Stimulated activated CD8-positive, alpha-beta memory T cell treated with anti-CD3 and anti-CD28 coated beads, Interleukin-2, amount 100 ng/mL, for 1 hour (primary cell): ENCODE data around the gene SND1.

Experiments used
- DNase-seq, 2 donors: peaks; one replicate each; pipeline ENCODE4 v3.0.0-alpha.2; 2020; ENCODE audit warnings: low read depth in 2 of 2

The SND1 gene

GRCh38 chr7:128019288-128019687 lies 367.3 kb downstream of the SND1 start:
- DNase-seq: no peak

GRCh38 chr7:128020159-128020558 lies 368.2 kb downstream of the SND1 start:
- no peak for DNase-seq

GRCh38 chr7:128021366-128021765 lies 369.4 kb downstream of the SND1 start:
- no peak for DNase-seq

DNA sequence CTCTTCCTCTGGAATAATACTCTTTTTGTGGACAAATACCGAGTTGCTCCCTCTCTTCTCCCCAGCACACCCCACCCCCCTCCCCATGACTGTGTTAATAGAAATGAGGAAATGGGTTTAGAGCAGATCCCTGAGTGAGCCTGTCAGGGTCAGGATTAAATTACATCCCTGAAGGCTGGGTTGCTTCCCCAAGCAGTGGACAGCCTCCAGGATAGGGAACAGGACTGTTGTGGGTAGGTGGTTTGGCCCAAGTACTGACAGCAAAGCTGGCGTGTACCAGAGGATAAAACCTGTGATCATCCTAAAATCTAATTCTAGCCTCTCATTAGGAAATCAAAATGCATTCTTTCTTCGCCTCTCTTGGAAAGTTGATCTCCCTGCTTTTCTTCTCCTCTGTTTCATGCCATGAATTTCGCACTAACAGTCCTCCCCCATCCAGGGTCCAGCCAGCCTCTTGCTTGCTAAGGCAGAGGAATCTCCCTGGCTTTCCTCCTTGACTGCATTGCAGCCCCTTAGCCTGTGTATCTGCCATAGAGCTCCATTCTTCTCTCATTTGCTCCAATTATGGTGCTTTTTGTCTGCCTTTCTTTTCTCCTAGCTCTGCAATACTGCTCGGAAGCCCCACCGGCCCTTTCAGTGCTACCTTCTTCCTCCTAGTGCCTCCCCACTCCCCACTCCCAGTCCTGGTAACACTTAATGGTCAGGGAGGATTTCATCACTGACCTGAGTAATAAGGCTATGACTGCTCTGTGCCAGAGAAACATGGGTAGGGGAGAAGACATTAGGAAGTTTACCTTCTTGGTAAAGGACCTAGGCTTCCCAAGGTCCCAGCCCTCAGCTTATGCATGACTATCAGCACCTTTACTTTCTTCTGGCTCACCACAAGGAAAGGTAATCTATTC lies 370.9 kb downstream of the SND1 start:
- no peak for DNase-seq

DNA sequence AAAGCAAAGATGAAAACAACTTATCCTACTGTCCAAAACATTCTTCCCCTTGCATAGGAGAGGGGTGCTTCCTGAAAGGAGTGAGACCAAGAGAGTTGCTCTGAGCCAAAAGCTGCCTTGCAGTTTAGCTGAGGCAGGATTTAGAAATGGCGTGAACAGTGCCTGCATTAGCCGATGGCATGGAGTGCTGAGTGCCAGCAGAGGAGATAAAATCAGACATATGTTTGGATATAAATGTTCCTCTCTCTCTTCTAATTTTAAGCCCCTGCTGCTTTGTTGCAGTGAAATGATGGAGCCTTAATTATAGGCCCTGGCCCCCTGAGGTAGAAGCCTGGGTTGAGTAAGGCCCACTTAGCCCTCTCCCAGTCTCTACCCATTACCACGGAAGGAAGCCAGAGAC lies 372.2 kb downstream of the SND1 start:
- DNase-seq: no peak

DNA sequence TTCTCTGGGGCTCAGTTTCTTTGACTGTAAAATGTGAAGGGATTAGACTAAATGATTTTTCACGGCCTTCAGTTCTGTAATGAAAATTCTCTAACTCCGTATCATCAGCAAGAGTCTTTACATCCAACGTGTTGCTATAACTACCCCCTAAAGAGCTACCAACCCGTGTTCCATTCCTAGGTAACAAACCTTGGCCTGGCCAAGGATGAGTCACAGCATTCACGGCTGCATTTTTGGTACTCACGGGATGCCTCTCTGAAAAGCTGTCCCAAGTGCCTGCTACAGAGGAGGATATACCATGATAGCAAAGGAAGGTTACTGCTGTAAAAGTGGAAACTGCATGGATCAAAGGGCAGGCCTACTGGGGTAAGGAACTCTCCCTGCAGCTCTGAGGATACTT lies 373.4 kb downstream of the SND1 start:
- DNase-seq: no peak

- no peak for DNase-seq
These were observed 373.8 kb downstream of the SND1 start for GRCh38 chr7:128025819-128026218.

GRCh38 chr7:128026551-128026950 lies 374.6 kb downstream of the SND1 start:
- DNase-seq: no peak

GRCh38 chr7:128027485-128027980 lies 375.5 kb downstream of the SND1 start:
- no peak for DNase-seq

DNA sequence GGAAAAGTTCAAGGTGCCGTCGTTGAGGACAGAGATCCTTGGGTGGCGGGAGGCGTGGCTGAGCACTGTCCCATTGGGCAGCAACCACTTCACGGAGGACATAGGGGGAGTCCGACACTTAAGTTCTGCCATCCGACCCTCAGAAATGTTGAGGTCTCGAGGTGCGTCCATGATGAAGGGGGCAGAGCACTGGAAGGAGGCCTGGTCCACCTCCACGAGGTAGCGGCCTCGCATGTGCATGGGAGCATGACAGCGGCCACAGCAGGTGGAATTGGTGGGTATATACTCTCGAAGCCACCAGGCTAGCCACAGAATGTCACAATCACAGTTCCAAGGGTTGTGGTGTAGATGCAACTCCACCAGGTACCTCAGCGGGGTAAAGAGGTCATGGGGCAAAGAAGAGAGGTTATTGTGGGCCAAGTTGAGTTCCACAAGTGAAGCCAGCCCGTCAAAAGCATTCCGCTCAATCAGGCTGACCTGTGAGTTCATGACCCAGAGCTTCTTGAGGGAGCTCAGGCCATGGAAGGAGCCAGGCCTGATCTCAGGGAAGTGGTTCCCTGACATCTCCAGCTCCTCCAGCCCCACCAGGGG lies 377.5 kb downstream of the SND1 start:
- no peak for DNase-seq

- DNase-seq: no peak
These were observed 378.3 kb downstream of the SND1 start for GRCh38 chr7:128030263-128030653.

- DNase-seq: no peak
These were observed 378.9 kb downstream of the SND1 start, which contains the start of gene LRRC4 for GRCh38 chr7:128030654-128031611. Gene LRRC4 (minus strand): TSS chr7:128031437. CDS start chr7:128030640, 797 bp downstream.

DNA sequence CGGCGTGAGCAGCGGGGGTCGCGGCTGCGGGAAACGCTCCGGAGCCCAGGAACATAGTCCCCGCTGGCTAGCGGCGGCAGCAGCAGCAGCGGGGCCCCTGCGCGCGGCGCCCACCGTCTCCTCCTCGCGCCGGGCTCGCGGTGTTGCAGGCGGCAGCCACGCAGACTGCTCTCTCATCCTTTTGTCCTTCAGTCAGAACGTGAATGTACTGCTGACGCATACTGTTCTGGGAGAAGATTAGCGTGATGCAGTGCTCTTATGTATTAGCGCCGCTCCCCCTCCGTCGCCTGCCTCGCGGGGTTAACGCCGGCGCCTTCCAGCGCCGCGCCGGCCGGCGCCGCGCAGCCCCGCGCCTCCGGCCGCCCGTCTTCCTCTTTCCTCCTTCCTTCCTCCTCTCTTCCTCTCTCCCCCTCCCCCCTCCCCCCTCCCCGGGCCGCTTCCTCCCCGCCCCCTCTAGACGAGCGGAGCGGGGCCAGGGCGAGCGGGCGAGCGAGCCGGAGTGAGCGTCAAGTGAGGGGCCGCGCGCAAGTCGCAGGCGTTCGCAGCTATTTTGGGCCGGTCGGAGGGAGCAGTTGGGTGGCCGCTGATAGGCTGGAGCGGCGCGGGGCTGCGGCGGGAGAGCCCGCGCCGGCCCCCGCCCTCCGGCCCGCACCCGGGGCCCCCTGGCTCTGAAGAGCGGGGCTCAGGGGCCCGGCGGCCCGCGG lies 380.1 kb downstream of the SND1 start:
- DNase-seq: peak; percentile 4 to 13

- no peak for DNase-seq
These were observed 380.7 kb downstream of the SND1 start for GRCh38 chr7:128032605-128033235.

- DNase-seq: no peak
These were observed 381.3 kb downstream of the SND1 start for GRCh38 chr7:128033246-128033645.

DNA sequence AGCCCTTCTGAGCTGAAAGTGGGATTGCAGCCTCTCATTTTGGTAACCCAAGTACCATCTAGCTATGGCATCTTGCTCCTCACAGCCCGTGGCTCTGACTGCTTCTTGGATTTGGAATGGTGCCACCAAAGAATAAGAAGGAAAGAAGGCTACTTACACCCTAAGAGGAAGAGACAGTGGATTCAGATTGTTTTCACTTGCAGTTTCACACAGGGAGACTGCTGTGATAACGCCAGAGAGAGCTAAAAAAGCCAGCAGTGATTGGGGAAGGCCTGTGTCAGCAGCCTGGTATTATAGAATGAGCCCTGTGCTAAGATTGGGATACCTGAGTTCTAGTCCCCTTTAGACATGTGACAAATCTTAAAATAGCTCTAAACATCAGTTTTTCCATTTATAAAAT lies 382.8 kb downstream of the SND1 start:
- DNase-seq: no peak

- DNase-seq: no peak
These were observed 383.7 kb downstream of the SND1 start for GRCh38 chr7:128035712-128036111.

DNA sequence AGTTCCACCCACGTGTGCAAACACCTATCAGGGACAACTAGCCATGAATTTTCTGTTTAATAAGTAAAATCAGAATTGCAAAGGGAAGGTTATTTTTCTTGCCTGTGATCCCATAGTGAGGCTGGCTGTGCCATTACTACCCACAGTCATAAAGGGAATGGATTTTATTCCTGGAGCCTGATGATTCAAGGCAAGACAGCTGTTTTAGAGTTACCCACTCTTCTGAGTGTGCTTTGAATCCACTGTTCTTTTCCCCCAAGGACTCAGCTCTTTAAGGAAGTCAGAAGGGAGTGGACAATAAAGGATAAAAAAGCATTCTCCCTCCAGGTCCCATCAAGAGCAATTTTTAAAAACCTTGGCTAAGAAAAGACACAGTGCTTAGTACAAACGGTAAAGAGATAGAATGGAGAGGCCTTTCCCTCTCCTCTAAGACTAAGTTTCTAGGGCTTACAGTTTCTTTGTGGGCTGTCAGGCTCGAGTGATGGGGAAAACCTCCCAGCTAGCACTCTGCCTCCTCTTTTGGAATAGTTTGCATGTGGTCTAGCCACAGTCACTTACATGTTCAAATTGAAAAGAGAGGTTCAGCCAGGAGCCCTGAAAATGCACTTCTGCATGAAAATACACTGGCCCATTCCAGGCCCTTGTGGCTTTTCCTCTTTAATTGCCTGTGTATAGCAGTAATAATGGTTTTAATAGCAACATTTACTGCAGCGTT lies 384.4 kb downstream of the SND1 start:
- DNase-seq: no peak

DNA sequence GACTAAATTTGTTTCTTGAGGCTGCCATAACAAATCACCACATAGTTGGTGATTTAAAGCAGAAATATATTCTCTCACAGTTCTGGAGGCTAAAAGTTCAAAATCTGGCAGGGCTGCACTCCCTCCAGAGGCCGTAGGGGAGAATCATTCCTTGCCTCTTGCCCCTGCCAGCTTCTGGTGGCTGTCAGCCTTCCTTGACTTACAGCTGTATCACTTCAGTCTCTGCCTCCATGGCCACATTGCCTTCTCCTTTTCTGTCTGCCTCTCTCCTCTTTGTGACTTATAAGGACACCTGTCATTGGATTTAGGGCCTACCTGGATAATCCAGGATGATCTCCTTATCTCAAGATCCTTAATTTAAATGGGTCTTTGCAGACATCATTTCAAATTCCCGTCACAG lies 385.1 kb downstream of the SND1 start:
- no peak for DNase-seq
